Skeletal muscle tissue (tissue), 4 donors: Measurements from ENCODE around the gene ASF1B. TPM values are rescaled to one million over a fixed set of nuclear protein-coding genes. Genes with fewer than 3 reads are reported as not detected.
A peak's percentile ranks its signal among the peaks of the same experiment; 100 is the strongest.

Source experiments
- H3K27ac ChIP-seq: one replicate; pipeline ENCODE4 v1.7.0; 2013; ENCODE audit warnings: mild to moderate bottlenecking, low read depth, low read length, inconsistent platforms
- H3K27me3 ChIP-seq, 3 donors: one replicate each; pipeline ENCODE4 v1.7.0; 2013; ENCODE audit warnings: low read length in 3 of 3; ENCODE audit not compliant: control insufficient read depth in 3 of 3, insufficient read depth in 3 of 3
- H3K36me3 ChIP-seq, 3 donors: one replicate each; pipeline ENCODE4 v1.7.0; 2013; ENCODE audit warnings: low read length in 3 of 3; ENCODE audit not compliant: control insufficient read depth in 3 of 3, insufficient read depth in 3 of 3
- H3K4me1 ChIP-seq, 3 donors: one replicate each; pipeline ENCODE4 v1.7.0; 2013; ENCODE audit warnings: low read length in 3 of 3, mild to moderate bottlenecking in 3 of 3; ENCODE audit not compliant: control insufficient read depth in 3 of 3, insufficient read depth in 3 of 3
- H3K4me3 ChIP-seq, 3 donors: one replicate each; pipeline ENCODE4 v1.7.0; 2013; ENCODE audit warnings: low read length in 3 of 3
- H3K9ac ChIP-seq, 3 donors: one replicate each; pipeline ENCODE4 v1.7.0; 2013; ENCODE audit warnings: low read length in 3 of 3, mild to moderate bottlenecking in 3 of 3, moderate library complexity in 2 of 3, low read depth in 1 of 3
- H3K9me3 ChIP-seq, 3 donors: one replicate each; pipeline ENCODE4 v1.7.0; 2013; ENCODE audit warnings: low read length in 3 of 3; ENCODE audit not compliant: control insufficient read depth in 3 of 3
- total RNA-seq: library from RNA; depleted of rRNA; stranded (reverse); fragments of >200 nt; gene quantifications from one replicate; pipeline ENCODE4 v1.2.3, GENCODE V29; 2014
- donor health status: Osteomylitis.

The ASF1B gene
- total RNA-seq, 1 donor from 2014 or later = 3.7 TPM

- H3K9ac ChIP-seq = peak overlapping the region; percentile 76 to 84 (median 77)
- H3K27me3 ChIP-seq = no peaks in the 10 kb centered on the region
- H3K36me3 ChIP-seq = peaks cover 0 to 2% (median 0%) of the 10 kb centered on the region in 3 donors
- peaks cover 63 to 74% (median 64%) of the 10 kb centered on the region in 3 donors for H3K4me1 ChIP-seq
- peak overlapping the region; percentile 59 to 73 (median 63) for H3K4me3 ChIP-seq
- H3K9me3 ChIP-seq = no peaks in the 10 kb centered on the region
- H3K27ac ChIP-seq = peak overlapping the region; percentile 83
Measured at GRCh38 chr19:14112809-14113385, 23.5 kb downstream of the ASF1B start.

GRCh38 chr19:14112051-14112808 lies 24.2 kb downstream of the ASF1B start:
- Histone ChIP-seq H3K9ac (peak overlapping the region; percentile 76 to 84 (median 77)), H3K9me3 (no peaks in the 10 kb centered on the region), H3K27me3 (no peaks in the 10 kb centered on the region), H3K27ac (peak overlapping the region; percentile 83), H3K4me1 (peaks cover 70 to 80% (median 71%) of the 10 kb centered on the region in 3 donors), H3K36me3 (peaks cover 0 to 2% (median 0%) of the 10 kb centered on the region in 3 donors), H3K4me3 (peak overlapping the region; percentile 59 to 73 (median 63))

GRCh38 chr19:14111486-14111885 lies 24.9 kb downstream of the ASF1B start:
- peak overlapping the region in 1 of 3 donors; percentile 51 for H3K9ac ChIP-seq

GRCh38 chr19:14110650-14111049 lies 25.7 kb downstream of the ASF1B start:
- Histone ChIP-seq H3K4me1 (peaks cover 61 to 70% (median 62%) of the 10 kb centered on the region in 3 donors), H3K27me3 (no peaks in the 10 kb centered on the region), H3K27ac (no peak overlapping the region), H3K4me3 (no peak overlapping the region), H3K9me3 (no peaks in the 10 kb centered on the region), H3K36me3 (peaks cover 4 to 10% (median 6%) of the 10 kb centered on the region in 3 donors), H3K9ac (peak overlapping the region in 2 of 3 donors; percentile 16 to 33)

More at GRCh38 chr19:14111486-14111885, 24.9 kb downstream of the ASF1B start:
- no peaks in the 10 kb centered on the region for H3K9me3 ChIP-seq
- H3K36me3 ChIP-seq = peaks cover 0 to 7% (median 0%) of the 10 kb centered on the region in 3 donors
- H3K4me3 ChIP-seq = no peak overlapping the region
- H3K27me3 ChIP-seq = no peaks in the 10 kb centered on the region
- no peak overlapping the region for H3K27ac ChIP-seq
- H3K4me1 ChIP-seq = peaks cover 69 to 78% (median 71%) of the 10 kb centered on the region in 3 donors

- peaks cover 13 to 23% (median 15%) of the 10 kb centered on the region in 3 donors for H3K36me3 ChIP-seq
- no peaks in the 10 kb centered on the region for H3K9me3 ChIP-seq
- peaks cover 36 to 48% (median 41%) of the 10 kb centered on the region in 3 donors for H3K4me1 ChIP-seq
- H3K4me3 ChIP-seq = peak overlapping the region; percentile 30 to 58 (median 50)
- H3K27me3 ChIP-seq = no peaks in the 10 kb centered on the region
- H3K27ac ChIP-seq = peak overlapping the region; percentile 86
- H3K9ac ChIP-seq = peak overlapping the region; percentile 71 to 79 (median 79)
Measured at GRCh38 chr19:14107581-14108461, 28.6 kb downstream of the ASF1B start.

GRCh38 chr19:14106840-14107239 lies 29.5 kb downstream of the ASF1B start:
- no peaks in the 10 kb centered on the region for H3K27me3 ChIP-seq
- peaks cover 32 to 47% (median 33%) of the 10 kb centered on the region in 3 donors for H3K4me1 ChIP-seq
- peaks cover 22 to 33% (median 24%) of the 10 kb centered on the region in 3 donors for H3K36me3 ChIP-seq
- peak overlapping the region; percentile 86 for H3K27ac ChIP-seq
- H3K4me3 ChIP-seq = no peak overlapping the region
- H3K9me3 ChIP-seq = no peaks in the 10 kb centered on the region
- peak overlapping the region; percentile 71 to 79 (median 79) for H3K9ac ChIP-seq

- Histone ChIP-seq H3K27ac (no peak overlapping the region), H3K36me3 (peaks cover 25 to 34% (median 28%) of the 10 kb centered on the region in 3 donors), H3K4me3 (no peak overlapping the region), H3K9me3 (no peaks in the 10 kb centered on the region), H3K9ac (peak overlapping the region in 1 of 3 donors; percentile 8), H3K4me1 (peaks cover 22 to 37% (median 25%) of the 10 kb centered on the region in 3 donors), H3K27me3 (no peaks in the 10 kb centered on the region)
Measured at GRCh38 chr19:14105680-14106079, 30.7 kb downstream of the ASF1B start.

- no peak overlapping the region for H3K27ac ChIP-seq
- H3K4me3 ChIP-seq = no peak overlapping the region
- H3K36me3 ChIP-seq = peaks cover 32 to 42% (median 35%) of the 10 kb centered on the region in 3 donors
- H3K9me3 ChIP-seq = no peaks in the 10 kb centered on the region
- H3K9ac ChIP-seq = peak overlapping the region in 1 of 3 donors; percentile 3
- H3K27me3 ChIP-seq = no peaks in the 10 kb centered on the region
- H3K4me1 ChIP-seq = peaks cover 17 to 27% (median 23%) of the 10 kb centered on the region in 3 donors
Measured at GRCh38 chr19:14103310-14103709, 33.1 kb downstream of the ASF1B start.

- Histone ChIP-seq H3K27ac (no peak overlapping the region), H3K9me3 (no peaks in the 10 kb centered on the region), H3K4me3 (no peak overlapping the region), H3K9ac (no peak overlapping the region), H3K36me3 (peaks cover 37 to 46% (median 39%) of the 10 kb centered on the region in 3 donors), H3K4me1 (peaks cover 11 to 21% (median 17%) of the 10 kb centered on the region in 3 donors), H3K27me3 (no peaks in the 10 kb centered on the region)
Measured at GRCh38 chr19:14102756-14103155, 33.6 kb downstream of the ASF1B start.
